Nephron (organoid): ENCODE results near the gene EPS8L3.

Source experiments
- H3K27ac Mint-ChIP-seq, 3 experiments: 2 replicates each; pipeline ENCODE4 v1.8.0; 2020; ENCODE audit warnings: mixed read lengths in 3 of 3, mild to moderate bottlenecking in 2 of 3, moderate library complexity in 1 of 3
- H3K27me3 Mint-ChIP-seq: 2 replicates; pipeline ENCODE4 v1.8.0; 2021; ENCODE audit warnings: low read depth, mild to moderate bottlenecking, moderate library complexity, mixed read lengths
- H3K36me3 Mint-ChIP-seq: 2 replicates; pipeline ENCODE4 v1.8.0; 2020; ENCODE audit warnings: low read depth, mixed read lengths
- H3K4me1 Mint-ChIP-seq: 2 replicates; pipeline ENCODE4 v1.8.0; 2020; ENCODE audit warnings: mixed read lengths
- H3K4me3 Mint-ChIP-seq, 3 experiments: 2 replicates each; pipeline ENCODE4 v1.8.0; 2020; ENCODE audit warnings: mild to moderate bottlenecking in 3 of 3, mixed read lengths in 3 of 3, moderate library complexity in 2 of 3
- H3K9me3 Mint-ChIP-seq: 2 replicates; pipeline ENCODE4 v1.8.0; 2020; ENCODE audit warnings: mixed read lengths
- CTCF ChIP-seq, 3 experiments: fragments of 200-600 bp; sonication (generic); IDR thresholded peaks; one replicate each; pipeline ENCODE4 v1.5.0; 2021; ENCODE audit warnings: antibody characterized with exemption in 3 of 3; ENCODE audit not compliant: unreplicated experiment in 3 of 3

EPS8L3 gene

GRCh38 chr1:109739738-109740614 is 23.7 kb downstream of the EPS8L3 start:
- TF ChIP-seq CTCF (IDR thresholded peaks at IDR 0.05; ENCODE audit: unreplicated experiment in 3 of 3): no peak
- Mint-ChIP-seq H3K27ac (peak overlapping the region; percentile 14 to 90 (median 69)), H3K4me3 (peak overlapping the region; percentile 81 to 90 (median 86)), H3K4me1 (peaks cover 11% of the 10 kb centered on the region), H3K27me3 (peaks cover 8% of the 10 kb centered on the region), H3K36me3 (peaks cover 26% of the 10 kb centered on the region), H3K9me3 (no peaks in the 10 kb centered on the region)

GRCh38 chr1:109733236-109733870 is 30.4 kb downstream of the EPS8L3 start:
- H3K36me3 Mint-ChIP-seq: peaks cover 35% of the 10 kb centered on the region
- H3K27me3 Mint-ChIP-seq: peaks cover 5% of the 10 kb centered on the region
- TF ChIP-seq CTCF (IDR thresholded peaks at IDR 0.05; ENCODE audit: unreplicated experiment in 3 of 3): no peak
- peak overlapping the region; percentile 23 to 93 (median 81) for H3K27ac Mint-ChIP-seq
- H3K4me3 Mint-ChIP-seq: peak overlapping the region; percentile 3 to 48 (median 33)
- no peaks in the 10 kb centered on the region for H3K9me3 Mint-ChIP-seq
- peaks cover 37% of the 10 kb centered on the region for H3K4me1 Mint-ChIP-seq

- no peak for TF ChIP-seq CTCF (IDR thresholded peaks at IDR 0.05; ENCODE audit: unreplicated experiment in 3 of 3)
- Mint-ChIP-seq H3K27ac (peak overlapping the region; percentile 23 to 93 (median 81)), H3K36me3 (peaks cover 25% of the 10 kb centered on the region), H3K9me3 (no peaks in the 10 kb centered on the region), H3K4me1 (peaks cover 37% of the 10 kb centered on the region), H3K4me3 (peak overlapping the region; percentile 3 to 40 (median 9)), H3K27me3 (peaks cover 5% of the 10 kb centered on the region)
These were observed 31.3 kb downstream of the EPS8L3 start for GRCh38 chr1:109732390-109732881.

- Mint-ChIP-seq H3K9me3 (no peaks in the 10 kb centered on the region), H3K36me3 (peaks cover 14% of the 10 kb centered on the region), H3K27me3 (peaks cover 5% of the 10 kb centered on the region), H3K4me3 (no peak overlapping the region), H3K4me1 (peaks cover 47% of the 10 kb centered on the region), H3K27ac (peak overlapping the region; percentile 63 to 93 (median 81))
- no peak for TF ChIP-seq CTCF (IDR thresholded peaks at IDR 0.05; ENCODE audit: unreplicated experiment in 3 of 3)
These were observed 33.1 kb downstream of the EPS8L3 start for GRCh38 chr1:109730666-109731065.

- no peak overlapping the region for H3K4me3 Mint-ChIP-seq
- no peak for TF ChIP-seq CTCF (IDR thresholded peaks at IDR 0.05; ENCODE audit: unreplicated experiment in 3 of 3)
- H3K36me3 Mint-ChIP-seq: no peaks in the 10 kb centered on the region
- peaks cover 5% of the 10 kb centered on the region for H3K27me3 Mint-ChIP-seq
- no peaks in the 10 kb centered on the region for H3K9me3 Mint-ChIP-seq
- peaks cover 43% of the 10 kb centered on the region for H3K4me1 Mint-ChIP-seq
- peak overlapping the region in 2 of 3 experiments; percentile 72 to 86 for H3K27ac Mint-ChIP-seq
These were observed 34.9 kb downstream of the EPS8L3 start for GRCh38 chr1:109728870-109729269.
